ENCODE measurements around the gene NTN1.
"Not testable (repeated sequence)": the region's sequence is repeated elsewhere in the genome, so short reads cannot be mapped to it uniquely, and the experiment has no call there.

NTN1 gene

DNA sequence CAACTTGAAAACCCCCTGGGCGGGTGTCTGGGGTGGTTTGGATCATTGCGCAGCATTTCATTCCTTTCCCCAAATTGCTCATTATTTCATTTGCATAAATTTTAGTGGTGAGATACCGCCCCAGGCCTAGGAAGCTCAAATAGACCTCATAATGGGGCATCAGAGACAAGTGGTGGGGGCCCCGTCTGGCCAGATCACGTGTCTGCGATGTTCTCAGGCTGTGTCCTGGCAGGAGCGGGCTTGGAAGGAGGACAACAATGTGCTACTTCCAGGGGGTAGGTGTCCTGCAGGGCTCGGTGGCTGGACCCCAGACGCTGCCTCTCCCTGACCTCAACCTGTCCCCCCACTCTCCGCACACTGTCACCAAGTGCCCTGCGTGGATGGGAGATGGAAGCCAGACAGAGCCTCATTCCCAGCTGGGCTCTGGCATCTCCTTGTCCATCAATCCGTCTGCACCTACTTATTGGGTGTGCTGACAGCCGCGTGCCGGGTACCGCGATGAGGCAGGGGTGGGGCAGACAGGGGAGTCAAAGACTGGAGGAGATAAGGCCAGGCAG lies 116.9 kb downstream of the NTN1 start:
- in situ Hi-C loops (cut with HindIII; ENCODE audit: low pct_ligation_motif_present, low pct_unique_long_range_greater_than_20kb, low sequenced_read_pairs) = loop anchor here (25.0 kb wide), 1 partner anchor 374 kb away; no protein-coding TSS in a partner anchor

DNA sequence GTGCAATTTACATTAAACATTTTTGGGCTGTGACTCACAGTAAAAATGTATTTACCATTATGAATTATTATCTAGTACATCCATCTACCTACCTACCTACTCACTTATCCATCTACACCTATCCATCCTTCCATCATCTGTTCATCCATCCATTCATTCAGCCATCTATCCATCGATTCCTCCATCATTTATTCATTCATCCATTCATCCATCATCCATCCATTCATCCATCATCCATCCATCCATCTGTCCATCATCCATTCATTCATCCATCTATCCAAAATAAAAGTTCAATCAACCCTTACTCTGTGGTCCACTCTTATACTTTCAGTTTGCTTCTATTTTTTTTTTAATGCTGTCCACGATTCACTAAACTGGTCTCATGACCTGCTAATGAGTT lies 118.4 kb downstream of the NTN1 start:
- no peak for DNase-seq
- in situ Hi-C loops (cut with HindIII; ENCODE audit: low pct_ligation_motif_present, low pct_unique_long_range_greater_than_20kb, low sequenced_read_pairs) = loop anchor here (25.0 kb wide), 1 partner anchor 373 kb away; no protein-coding TSS in a partner anchor

More for the DNA sequence above, 116.9 kb downstream of the NTN1 start:
- no peak for DNase-seq

DNA sequence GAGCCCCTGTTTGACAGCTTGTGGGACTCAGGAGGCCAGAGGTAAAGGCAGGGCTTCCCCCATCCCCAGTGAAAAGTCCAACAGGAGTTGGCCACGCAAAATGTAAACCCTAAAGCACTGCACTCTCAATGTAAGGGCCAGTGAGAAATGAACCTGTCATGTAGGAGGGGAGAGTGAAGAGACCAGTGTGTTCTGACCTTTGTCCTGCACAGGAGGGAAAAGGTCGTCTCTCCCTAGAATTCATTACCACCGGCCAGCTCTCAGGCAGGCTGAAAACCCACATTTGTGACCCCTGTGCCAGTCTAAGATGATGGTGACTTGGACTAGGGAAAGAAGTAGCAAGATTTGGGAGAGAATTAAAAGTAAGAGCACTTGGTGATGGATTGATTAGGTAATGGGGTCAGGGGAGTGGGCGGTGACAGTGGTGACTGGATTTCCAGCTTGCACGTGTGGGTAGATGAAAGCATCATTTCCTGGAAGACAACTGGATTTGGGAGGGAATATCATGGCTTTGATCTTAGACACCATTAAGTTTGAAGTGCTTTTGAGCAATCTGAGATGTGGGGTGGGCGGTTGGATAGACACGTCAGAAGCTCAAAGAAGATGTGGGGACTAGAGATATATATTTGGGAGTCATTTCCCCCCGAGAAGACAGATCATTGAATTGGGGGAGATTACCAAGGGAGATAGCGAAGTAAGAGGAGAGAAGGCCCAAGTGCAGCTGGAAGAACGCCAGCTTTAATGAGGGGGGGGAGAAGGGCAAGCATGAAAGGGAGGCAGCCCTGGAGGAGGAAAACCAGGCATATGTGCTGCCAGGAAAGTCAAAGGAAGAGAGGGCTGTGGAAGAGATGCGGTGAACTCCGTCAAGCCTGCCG lies 119.5 kb downstream of the NTN1 start:
- DNase-seq = no peak
- in situ Hi-C loops (cut with HindIII; ENCODE audit: low pct_ligation_motif_present, low pct_unique_long_range_greater_than_20kb, low sequenced_read_pairs) = loop anchor here (25.0 kb wide), 1 partner anchor 372 kb away; no protein-coding TSS in a partner anchor

DNA sequence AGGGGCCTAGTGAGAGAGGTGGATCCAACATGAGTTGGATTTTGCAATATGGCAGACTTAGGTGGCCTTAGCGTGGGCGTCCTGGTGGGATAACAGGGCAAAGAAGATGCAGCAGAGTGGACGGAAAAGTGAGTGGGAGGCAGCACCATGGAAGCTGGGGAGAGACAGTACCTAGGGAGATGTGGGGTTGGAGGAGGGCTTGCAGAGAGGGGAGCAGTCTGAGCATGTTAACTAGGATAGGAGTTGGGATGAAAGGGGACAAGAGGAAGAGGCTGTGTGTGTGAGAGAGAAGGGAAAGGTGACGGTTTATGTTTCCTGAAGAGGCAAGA lies 120.1 kb downstream of the NTN1 start:
- in situ Hi-C loops (cut with HindIII; ENCODE audit: low pct_ligation_motif_present, low pct_unique_long_range_greater_than_20kb, low sequenced_read_pairs) = loop anchor here (25.0 kb wide), 1 partner anchor 371 kb away; no protein-coding TSS in a partner anchor
- no peak for DNase-seq

DNA sequence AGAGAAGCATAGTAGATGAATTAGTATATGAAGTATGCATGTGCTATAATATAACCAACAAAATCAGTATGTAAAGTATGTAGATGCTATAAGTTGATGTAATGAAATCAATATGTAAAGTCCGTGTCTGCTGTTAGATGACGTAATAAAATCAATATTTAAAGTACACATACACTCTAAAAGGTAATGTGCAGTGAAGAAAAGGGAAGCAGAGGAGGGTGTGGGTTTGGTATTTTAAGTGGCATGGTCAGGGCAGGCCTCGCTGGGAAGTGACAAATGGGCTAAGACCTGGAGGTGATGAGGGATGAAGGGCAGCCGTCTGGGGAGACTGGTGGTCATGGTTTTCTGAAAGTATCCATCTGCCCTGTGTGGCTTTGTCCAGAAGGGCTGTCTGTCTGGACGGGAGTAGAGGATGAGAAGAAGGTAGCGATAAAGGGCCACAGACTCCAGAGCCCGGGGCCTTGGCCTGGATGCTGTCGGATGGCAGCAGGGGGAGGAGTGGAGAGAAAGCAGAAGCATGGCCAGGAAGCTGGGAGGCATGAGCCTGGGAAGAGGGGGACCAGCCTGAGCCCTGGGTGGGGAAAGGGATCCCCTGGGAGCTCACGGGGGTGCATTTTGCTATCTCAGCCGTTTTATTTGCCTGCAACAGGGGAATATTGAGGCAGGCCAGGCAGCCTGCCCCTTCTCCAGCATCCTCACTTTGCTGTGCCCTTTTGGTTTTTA lies 121.6 kb downstream of the NTN1 start:
- DNase-seq = no peak
- in situ Hi-C loops (cut with HindIII; ENCODE audit: low pct_ligation_motif_present, low pct_unique_long_range_greater_than_20kb, low sequenced_read_pairs) = loop anchor here (25.0 kb wide), 1 partner anchor 369 kb away; no protein-coding TSS in a partner anchor

- in situ Hi-C loops (cut with HindIII; ENCODE audit: low pct_ligation_motif_present, low pct_unique_long_range_greater_than_20kb, low sequenced_read_pairs) = loop anchor here (25.0 kb wide), 1 partner anchor 368 kb away; no protein-coding TSS in a partner anchor
- no peak for DNase-seq
These were observed 123.4 kb downstream of the NTN1 start for GRCh38 chr17:9144502-9145249.

DNA sequence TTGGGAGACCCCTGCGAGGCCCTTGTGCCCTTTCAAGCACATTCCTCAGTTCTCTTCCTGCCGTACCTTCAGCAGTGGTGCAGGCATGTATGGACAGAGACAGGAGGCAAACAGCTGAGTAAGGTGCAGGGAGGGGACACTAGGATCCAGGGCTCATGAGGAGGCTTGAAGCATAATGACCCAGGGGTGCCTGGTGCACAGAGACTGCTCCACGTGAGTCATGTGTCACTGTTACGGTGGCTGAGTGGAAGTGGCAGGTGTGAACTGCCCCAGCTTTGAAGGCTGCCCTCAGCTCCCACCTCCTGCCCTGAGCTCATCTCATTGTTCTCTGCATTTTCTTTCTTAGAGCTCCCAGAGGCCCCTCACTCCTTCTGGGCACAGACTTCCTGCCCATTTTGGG lies 124.8 kb downstream of the NTN1 start:
- in situ Hi-C loops (cut with HindIII; ENCODE audit: low pct_ligation_motif_present, low pct_unique_long_range_greater_than_20kb, low sequenced_read_pairs) = loop anchor here (25.0 kb wide), 1 partner anchor 366 kb away; no protein-coding TSS in a partner anchor
- no peak for DNase-seq

DNA sequence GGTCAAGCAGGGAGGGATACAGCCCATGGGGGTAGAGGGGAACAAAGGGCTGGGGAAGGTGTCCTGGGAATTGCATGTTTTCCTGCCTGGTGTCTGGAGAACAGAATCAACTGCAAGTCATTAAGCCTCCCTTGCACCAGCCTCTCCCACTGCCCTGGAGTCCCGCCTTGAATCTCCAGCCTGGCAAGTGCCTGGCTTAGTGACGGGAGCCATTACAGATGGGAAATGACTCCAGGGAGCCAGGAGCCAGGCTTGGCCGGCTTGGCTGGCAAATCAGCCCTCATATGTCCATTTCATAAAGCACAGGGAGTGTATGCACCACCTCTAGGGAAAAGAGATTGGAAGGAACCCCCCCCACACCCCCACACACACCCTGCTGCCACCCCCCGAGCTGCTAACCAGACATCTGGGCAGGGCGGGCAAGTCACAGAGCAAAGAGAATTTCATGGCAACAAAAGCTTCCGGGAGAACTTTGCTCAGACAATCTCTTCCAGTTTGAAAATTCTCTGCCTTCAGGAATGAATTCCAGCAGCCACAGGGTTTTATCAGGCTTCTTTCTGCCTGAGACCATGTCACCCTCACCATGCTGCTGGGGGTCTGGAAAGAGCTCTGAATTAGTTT lies 127.7 kb downstream of the NTN1 start:
- no peak for DNase-seq
- in situ Hi-C loops (cut with HindIII; ENCODE audit: low pct_ligation_motif_present, low pct_unique_long_range_greater_than_20kb, low sequenced_read_pairs) = loop anchor here (25.0 kb wide), 1 partner anchor 363 kb away; no protein-coding TSS in a partner anchor

GRCh38 chr17:9150446-9151090 lies 129.3 kb downstream of the NTN1 start:
- in situ Hi-C loops (cut with HindIII; ENCODE audit: low pct_ligation_motif_present, low pct_unique_long_range_greater_than_20kb, low sequenced_read_pairs) = no loop called here
- DNase-seq = no peak

- in situ Hi-C loops (cut with HindIII; ENCODE audit: low pct_ligation_motif_present, low pct_unique_long_range_greater_than_20kb, low sequenced_read_pairs) = no loop called here
- no peak for DNase-seq
These were observed 129.8 kb downstream of the NTN1 start for GRCh38 chr17:9151091-9151490.

DNA sequence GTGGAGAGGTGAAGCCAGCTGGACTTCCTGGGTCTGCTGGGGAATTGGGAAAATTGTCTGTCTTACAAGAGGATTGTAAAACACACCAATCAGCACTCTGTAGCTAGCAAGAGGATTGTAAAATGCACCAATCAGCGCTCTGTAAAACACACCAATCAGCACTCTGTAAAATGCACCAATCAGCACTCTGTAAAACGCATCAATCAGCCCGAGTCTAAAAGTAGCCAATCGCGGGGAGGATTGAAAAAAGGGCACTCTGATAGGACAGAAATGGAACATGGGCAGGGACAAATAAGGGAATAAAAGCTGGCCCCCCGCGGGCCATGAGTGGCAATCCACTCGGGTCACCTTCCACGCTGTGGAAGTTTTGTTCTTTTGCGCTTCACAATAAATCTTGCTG lies 130.4 kb downstream of the NTN1 start:
- DNase-seq; in situ Hi-C loops (cut with HindIII; ENCODE audit: low pct_ligation_motif_present, low pct_unique_long_range_greater_than_20kb, low sequenced_read_pairs): not testable (repeated sequence)

DNA sequence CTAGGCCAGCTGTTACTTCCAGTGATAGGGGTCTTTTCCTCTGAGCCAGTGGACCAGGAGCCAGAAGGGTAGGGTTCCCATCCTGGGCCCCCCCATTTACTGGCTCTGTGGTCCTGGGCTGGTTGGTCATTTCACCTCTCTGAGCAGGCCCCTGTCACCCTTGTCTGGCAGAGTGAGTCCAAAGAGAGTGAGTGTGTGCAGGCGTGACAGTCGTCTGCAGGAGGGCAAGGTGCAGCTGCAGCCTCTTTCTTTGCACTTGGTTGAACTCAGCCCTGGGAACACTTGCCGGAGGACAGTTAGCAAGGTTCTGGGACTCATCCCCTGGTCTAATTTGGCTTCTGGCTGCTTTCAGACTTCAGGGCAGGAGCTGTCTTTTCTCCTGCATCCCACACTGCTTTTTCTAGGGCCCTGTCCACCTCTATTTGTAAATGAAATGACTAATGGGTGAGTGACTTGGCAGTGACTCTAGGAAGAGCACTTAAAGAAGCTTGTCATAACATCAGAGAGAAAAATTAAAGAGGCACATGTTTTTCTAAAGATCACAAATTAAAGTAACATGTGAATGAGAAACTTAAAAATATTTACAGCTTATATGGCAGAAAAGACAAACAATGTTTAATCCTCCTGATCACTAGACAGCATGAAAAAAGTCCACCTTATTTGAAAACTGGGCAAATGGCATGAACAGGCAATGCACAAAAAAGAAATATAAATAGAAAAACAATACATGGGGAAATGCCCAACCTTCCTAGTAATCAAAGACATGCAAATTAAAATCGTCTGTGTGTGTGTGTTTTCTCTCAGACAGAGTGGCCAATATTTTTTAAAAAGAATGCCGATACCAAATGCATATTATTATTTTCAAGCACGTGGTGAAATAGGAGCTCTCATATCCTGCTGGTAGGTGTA lies 137.5 kb downstream of the NTN1 start:
- DNase-seq = no peak
- in situ Hi-C loops (cut with HindIII; ENCODE audit: low pct_ligation_motif_present, low pct_unique_long_range_greater_than_20kb, low sequenced_read_pairs) = no loop called here

DNA sequence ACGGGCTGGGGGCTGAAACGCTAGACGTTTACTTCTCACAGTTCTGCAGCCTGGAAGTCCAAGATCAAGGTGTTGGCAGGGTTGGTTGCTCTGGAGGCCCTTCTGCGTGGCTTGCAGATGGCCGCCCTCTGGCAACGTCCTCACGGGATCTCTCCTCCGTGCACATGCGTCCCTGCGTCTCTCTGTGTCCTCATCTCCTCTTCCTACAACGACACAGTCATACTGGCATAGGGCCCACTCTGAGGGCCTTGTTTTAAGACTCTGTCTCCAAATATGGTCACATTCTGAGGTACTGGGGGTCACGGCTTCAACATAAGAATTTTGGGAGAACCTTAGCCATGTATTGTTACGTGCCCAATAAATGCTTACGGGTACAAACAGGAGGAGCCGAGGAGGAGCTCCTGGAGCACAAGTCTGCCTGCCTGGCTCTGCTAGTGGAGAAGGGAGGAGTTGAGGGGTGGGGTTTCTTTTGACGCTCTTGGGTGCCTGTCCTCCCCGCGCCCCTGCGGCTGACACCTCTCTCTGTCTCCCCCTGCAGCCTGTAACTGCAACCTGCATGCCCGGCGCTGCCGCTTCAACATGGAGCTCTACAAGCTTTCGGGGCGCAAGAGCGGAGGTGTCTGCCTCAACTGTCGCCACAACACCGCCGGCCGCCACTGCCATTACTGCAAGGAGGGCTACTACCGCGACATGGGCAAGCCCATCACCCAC lies 141.1 kb downstream of the NTN1 start:
- in situ Hi-C loops (cut with HindIII; ENCODE audit: low pct_ligation_motif_present, low pct_unique_long_range_greater_than_20kb, low sequenced_read_pairs) = no loop called here
- no peak for DNase-seq

- DNase-seq = no peak
- in situ Hi-C loops (cut with HindIII; ENCODE audit: low pct_ligation_motif_present, low pct_unique_long_range_greater_than_20kb, low sequenced_read_pairs) = no loop called here
These were observed 145.5 kb downstream of the NTN1 start for GRCh38 chr17:9166788-9167187.

DNA sequence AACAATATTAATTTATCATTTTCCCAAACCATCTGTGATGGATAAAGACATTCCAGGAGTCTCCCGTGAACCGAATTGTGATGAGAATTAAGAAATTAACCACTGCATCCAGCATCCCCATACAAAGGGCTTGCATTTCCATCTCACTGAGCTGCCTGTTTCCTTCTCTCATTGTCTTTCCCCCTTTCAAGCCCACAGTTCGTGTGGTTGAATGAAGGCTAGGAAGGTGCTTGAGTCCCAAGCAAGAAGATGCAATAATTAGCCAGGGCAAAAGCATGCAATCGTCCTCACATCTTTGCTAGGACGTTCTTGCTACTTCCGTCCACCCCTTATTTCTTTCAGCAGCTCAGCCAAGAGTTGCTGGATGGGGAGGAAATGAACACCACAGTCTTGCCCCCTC lies 146.1 kb downstream of the NTN1 start:
- DNase-seq = no peak
- in situ Hi-C loops (cut with HindIII; ENCODE audit: low pct_ligation_motif_present, low pct_unique_long_range_greater_than_20kb, low sequenced_read_pairs) = no loop called here

DNA sequence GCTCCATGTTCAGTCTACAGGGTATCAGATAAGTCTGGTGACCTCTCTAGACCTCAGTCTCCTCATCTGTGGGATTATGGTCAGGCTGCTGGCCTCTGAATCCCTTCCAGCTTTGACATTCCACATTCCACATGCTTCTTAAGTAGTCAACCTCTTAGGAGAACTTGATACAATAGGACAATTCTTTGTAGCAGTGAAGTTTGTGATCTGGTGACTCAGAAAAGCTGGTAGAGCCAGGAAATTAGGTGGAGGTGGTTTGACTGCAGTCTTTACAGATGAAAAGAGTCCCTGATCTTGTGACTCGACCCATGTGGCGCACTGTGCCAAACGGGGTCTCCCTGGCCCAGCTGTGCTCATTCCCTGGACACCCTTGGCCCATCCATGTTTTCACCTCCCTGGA lies 147.8 kb downstream of the NTN1 start:
- no peak for DNase-seq
- in situ Hi-C loops (cut with HindIII; ENCODE audit: low pct_ligation_motif_present, low pct_unique_long_range_greater_than_20kb, low sequenced_read_pairs) = no loop called here

Data from ACHN (cell line).